T-cell (primary cell): ENCODE measurements around the gene TPSG1. TPM values are rescaled to one million over a fixed set of nuclear protein-coding genes. Genes with fewer than 3 reads are reported as not detected.

Source experiments
- ATAC-seq, 4 experiments: fragments of 200-7000 bp in 3 of 4; fragments of 150-1000 bp in 1 of 4; cut with Tn5 transposase; replicated peaks in 1 of 4; 1 replicate in 3 of 4; 2 replicates in 1 of 4; pipeline ENCODE4 v1.10.0; 2021; ENCODE audit warnings: moderate library complexity in 3 of 4, mild to moderate bottlenecking in 2 of 4, moderate number of reproducible peaks in 1 of 4
- CTCF ChIA-PET, 2 donors: fragments of 300-600 bp; sonication (Branson Sonifier 250); formaldehyde crosslinking; loops; one replicate each; lab custom pipeline; 2022; ENCODE audit warnings: antibody characterized with exemption in 2 of 2; lab: Charles Lee
- POLR2A ChIA-PET, 2 donors: fragments of 300-600 bp; sonication (Branson Sonifier 250); formaldehyde crosslinking; loops; one replicate each; lab custom pipeline; 2022; ENCODE audit warnings: antibody characterized with exemption in 2 of 2; lab: Charles Lee
- DNase-seq, 35 experiments: peaks; one replicate each; pipeline versions ENCODE4 v3.0.0 to v3.0.0-alpha.2; 2013 to 2023
- H3K27ac ChIP-seq: one replicate; pipeline ENCODE4 v1.5.1; 2013; ENCODE audit warnings: low read length
- H3K27me3 ChIP-seq, 2 experiments: replicated peaks in 1 of 2; 1 replicate in 1 of 2; 2 replicates in 1 of 2; pipeline versions ENCODE4 v1.6.1 to v1.7.0; 2013; ENCODE audit warnings: low read length in 1 of 2, mixed read lengths in 1 of 2; ENCODE audit not compliant: control insufficient read depth in 2 of 2, insufficient read depth in 2 of 2; ENCODE audit errors: extremely low read depth in 1 of 2
- H3K36me3 ChIP-seq, 2 donors: 1 replicate in 1 of 2; 2 replicates in 1 of 2; pipeline versions ENCODE4 v1.6.1 to v1.7.0; 2013; ENCODE audit warnings: low read length in 1 of 2; ENCODE audit not compliant: control insufficient read depth in 2 of 2, insufficient read depth in 1 of 2; ENCODE audit errors: extremely low read depth in 1 of 2
- H3K4me1 ChIP-seq, 2 experiments: 1 replicate in 1 of 2; 2 replicates in 1 of 2; pipeline versions ENCODE4 v1.6.1 to v1.7.0; 2013; ENCODE audit warnings: low read length in 2 of 2, mixed read lengths in 1 of 2; ENCODE audit not compliant: insufficient read depth in 2 of 2, control insufficient read depth in 1 of 2; ENCODE audit errors: extremely low read depth in 1 of 2
- H3K4me3 ChIP-seq, 2 donors: 1 replicate in 1 of 2; 2 replicates in 1 of 2; pipeline versions ENCODE4 v1.5.1 to v1.7.0; 2013; ENCODE audit warnings: mild to moderate bottlenecking in 2 of 2, low read length in 1 of 2, moderate library complexity in 1 of 2; ENCODE audit not compliant: control insufficient read depth in 1 of 2; ENCODE audit errors: extremely low read depth in 1 of 2
- H3K9me3 ChIP-seq: 2 replicates; pipeline ENCODE4 v1.7.0; 2013
- H3K27ac Mint-ChIP-seq, 2 donors: one replicate each; pipeline ENCODE4 v1.8.0; 2020 to 2021; ENCODE audit warnings: mild to moderate bottlenecking in 2 of 2, mixed read lengths in 2 of 2
- H3K27me3 Mint-ChIP-seq, 2 donors: one replicate each; pipeline ENCODE4 v1.8.0; 2021 to 2022; ENCODE audit warnings: mixed read lengths in 2 of 2
- H3K36me3 Mint-ChIP-seq: one replicate; pipeline ENCODE4 v1.8.0; 2021; ENCODE audit warnings: mixed read lengths
- H3K4me1 Mint-ChIP-seq, 3 donors: one replicate each; pipeline ENCODE4 v1.8.0; 2020 to 2022; ENCODE audit warnings: mixed read lengths in 3 of 3, mild to moderate bottlenecking in 1 of 3
- H3K4me3 Mint-ChIP-seq, 3 donors: one replicate each; pipeline ENCODE4 v1.8.0; 2020 to 2022; ENCODE audit warnings: mild to moderate bottlenecking in 3 of 3, mixed read lengths in 3 of 3, moderate library complexity in 3 of 3
- H3K9me3 Mint-ChIP-seq, 3 donors: one replicate each; pipeline ENCODE4 v1.8.0; 2020 to 2022; ENCODE audit warnings: mixed read lengths in 3 of 3
- WGBS: methylation state at CpG from one replicate; pipeline ENCODE4 v1.1.5; 2013; ENCODE audit warnings: missing lambda C conversion rate; ENCODE audit not compliant: insufficient coverage; 5-methylcytosine and 5-hydroxymethylcytosine counted together
- total RNA-seq, 35 experiments: library from RNA in 6 of 35; stranded (reverse) in 6 of 35; fragments of 120-200 nt in 1 of 35; gene quantifications; one replicate each; pipeline versions ENCODE4 v1.2.1 to v1.2.4 and lab custom pipeline; 2013 to 2026

TPSG1 gene
- total RNA-seq, 5 donors from 2014 or later (not counting 1 experiment from before 2014, with no cell fraction given) = not detected

DNA sequence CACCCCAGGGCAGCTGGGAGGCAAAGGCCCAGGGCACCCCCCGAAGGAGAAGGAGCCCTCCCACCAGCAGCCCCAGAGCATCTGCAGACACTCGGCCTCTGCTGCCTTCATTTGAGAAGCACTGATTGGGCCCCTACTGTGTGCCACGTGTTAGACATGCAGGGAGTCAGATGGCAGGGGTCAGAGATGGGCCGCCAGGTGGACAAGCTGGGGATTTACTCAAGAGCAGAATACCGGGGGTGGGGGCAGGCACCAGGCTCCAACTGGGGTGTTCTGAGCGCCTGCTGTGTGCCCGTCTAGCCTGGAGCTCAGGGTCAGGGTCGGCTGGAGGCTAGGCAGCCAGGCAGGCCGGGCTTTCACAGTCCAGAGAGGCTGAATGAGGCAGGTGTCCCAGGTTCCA lies 18.7 kb downstream of the TPSG1 start:
- 59% methylated on average over 8 of the region's 9 CpGs for WGBS
- Histone ChIP-seq H3K4me1 (peaks cover 0 to 20% of the 10 kb centered on the region in 2 experiments), H3K27me3 (peaks cover 0 to 13% of the 10 kb centered on the region in 2 experiments), H3K4me3 (no peak overlapping the region), H3K27ac (no peak overlapping the region), H3K36me3 (no peaks in the 10 kb centered on the region), H3K9me3 (no peaks in the 10 kb centered on the region)
- ChIA-PET CTCF (no interaction called here), POLR2A (no interaction called here)
- H3K4me1 Mint-ChIP-seq = peaks cover 0 to 7% (median 2%) of the 10 kb centered on the region in 3 donors
- ATAC-seq (no peak), DNase-seq (no peak)
- no peak overlapping the region for H3K4me3 Mint-ChIP-seq
- H3K27ac Mint-ChIP-seq = no peak overlapping the region
- no peaks in the 10 kb centered on the region for H3K27me3 Mint-ChIP-seq
- H3K36me3 Mint-ChIP-seq = no peaks in the 10 kb centered on the region
- H3K9me3 Mint-ChIP-seq = no peaks in the 10 kb centered on the region

DNA sequence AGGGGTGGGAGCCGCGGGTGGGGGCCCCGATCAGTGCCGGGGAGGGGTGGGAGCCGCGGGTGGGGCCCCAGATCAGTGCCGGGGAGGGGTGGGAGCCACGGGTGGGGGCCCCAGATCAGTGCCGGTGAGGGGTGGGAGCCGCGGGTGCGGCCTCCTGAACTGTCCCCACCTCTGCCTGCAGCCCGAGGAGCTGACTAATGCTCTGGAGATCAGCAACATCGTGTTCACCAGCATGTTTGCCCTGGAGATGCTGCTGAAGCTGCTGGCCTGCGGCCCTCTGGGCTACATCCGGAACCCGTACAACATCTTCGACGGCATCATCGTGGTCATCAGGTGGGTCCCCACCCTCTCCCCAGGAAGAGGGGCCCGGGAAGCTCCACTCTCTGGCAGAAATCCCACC lies 20.1 kb downstream of the TPSG1 start:
- Mint-ChIP-seq H3K36me3 (no peaks in the 10 kb centered on the region), H3K4me1 (peaks cover 0 to 7% (median 2%) of the 10 kb centered on the region in 3 donors), H3K27me3 (no peaks in the 10 kb centered on the region), H3K4me3 (no peak overlapping the region), H3K27ac (no peak overlapping the region), H3K9me3 (no peaks in the 10 kb centered on the region)
- CTCF ChIA-PET = no interaction called here
- Histone ChIP-seq H3K27ac (no peak overlapping the region), H3K27me3 (peaks cover 0 to 13% of the 10 kb centered on the region in 2 experiments), H3K36me3 (no peaks in the 10 kb centered on the region), H3K9me3 (no peaks in the 10 kb centered on the region), H3K4me3 (no peak overlapping the region), H3K4me1 (peaks cover 0 to 20% of the 10 kb centered on the region in 2 experiments)
- ATAC-seq = no peak
- POLR2A ChIA-PET = no interaction called here
- DNase-seq = no peak
- WGBS = 88% methylated on average over 15 of the region's 21 CpGs

- Mint-ChIP-seq H3K4me1 (no peaks in the 10 kb centered on the region), H3K27me3 (no peaks in the 10 kb centered on the region), H3K9me3 (no peaks in the 10 kb centered on the region), H3K4me3 (no peak overlapping the region), H3K36me3 (no peaks in the 10 kb centered on the region), H3K27ac (no peak overlapping the region)
- no peak for ATAC-seq
- POLR2A ChIA-PET = no interaction called here
- 89% methylated on average over 18 of the region's 18 CpGs for WGBS
- Histone ChIP-seq H3K4me1 (no peaks in the 10 kb centered on the region), H3K27me3 (peaks cover 0 to 18% of the 10 kb centered on the region in 2 experiments), H3K36me3 (no peaks in the 10 kb centered on the region), H3K9me3 (no peaks in the 10 kb centered on the region), H3K27ac (no peak overlapping the region), H3K4me3 (no peak overlapping the region)
- CTCF ChIA-PET = no interaction called here
- no peak for DNase-seq
Measured at GRCh38 chr16:1202274-1202673, 22.8 kb downstream of the TPSG1 start.

DNA sequence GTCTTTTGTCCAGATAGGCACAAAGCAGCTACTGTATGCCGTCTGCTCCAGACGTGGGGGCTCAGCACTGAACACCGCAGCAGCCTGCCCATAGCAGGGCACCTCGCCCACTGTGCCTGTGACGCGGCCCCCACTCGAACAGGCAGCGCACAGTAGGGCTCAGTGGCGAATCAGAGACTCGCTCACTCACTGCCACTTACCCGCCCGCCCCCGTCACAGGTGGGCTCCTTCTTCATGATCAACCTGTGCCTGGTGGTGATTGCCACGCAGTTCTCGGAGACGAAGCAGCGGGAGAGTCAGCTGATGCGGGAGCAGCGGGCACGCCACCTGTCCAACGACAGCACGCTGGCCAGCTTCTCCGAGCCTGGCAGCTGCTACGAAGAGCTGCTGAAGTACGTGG lies 23.6 kb downstream of the TPSG1 start:
- H3K9me3 ChIP-seq = no peaks in the 10 kb centered on the region
- H3K4me3 ChIP-seq = no peak overlapping the region
- ChIA-PET POLR2A (no interaction called here), CTCF (no interaction called here)
- H3K4me1 ChIP-seq = no peaks in the 10 kb centered on the region
- Mint-ChIP-seq H3K4me3 (no peak overlapping the region), H3K27me3 (no peaks in the 10 kb centered on the region), H3K27ac (no peak overlapping the region), H3K9me3 (no peaks in the 10 kb centered on the region), H3K4me1 (no peaks in the 10 kb centered on the region), H3K36me3 (no peaks in the 10 kb centered on the region)
- no peak for ATAC-seq
- DNase-seq = no peak
- H3K36me3 ChIP-seq = no peaks in the 10 kb centered on the region
- 91% methylated on average over 25 of the region's 25 CpGs for WGBS
- H3K27me3 ChIP-seq = peaks cover 0 to 24% of the 10 kb centered on the region in 2 experiments
- H3K27ac ChIP-seq = no peak overlapping the region

GRCh38 chr16:1200014-1200627 lies 24.9 kb downstream of the TPSG1 start:
- no peak overlapping the region for H3K4me3 ChIP-seq
- Mint-ChIP-seq H3K9me3 (no peaks in the 10 kb centered on the region), H3K4me1 (no peaks in the 10 kb centered on the region), H3K27ac (no peak overlapping the region), H3K4me3 (no peak overlapping the region), H3K27me3 (no peaks in the 10 kb centered on the region), H3K36me3 (no peaks in the 10 kb centered on the region)
- H3K27ac ChIP-seq = no peak overlapping the region
- H3K4me1 ChIP-seq = no peaks in the 10 kb centered on the region
- H3K36me3 ChIP-seq = no peaks in the 10 kb centered on the region
- ChIA-PET POLR2A (no interaction called here), CTCF (no interaction called here)
- H3K9me3 ChIP-seq = no peaks in the 10 kb centered on the region
- H3K27me3 ChIP-seq = peaks cover 0 to 26% of the 10 kb centered on the region in 2 experiments
- no peak for DNase-seq
- ATAC-seq = no peak
- 95% methylated on average over 31 of the region's 38 CpGs for WGBS

DNA sequence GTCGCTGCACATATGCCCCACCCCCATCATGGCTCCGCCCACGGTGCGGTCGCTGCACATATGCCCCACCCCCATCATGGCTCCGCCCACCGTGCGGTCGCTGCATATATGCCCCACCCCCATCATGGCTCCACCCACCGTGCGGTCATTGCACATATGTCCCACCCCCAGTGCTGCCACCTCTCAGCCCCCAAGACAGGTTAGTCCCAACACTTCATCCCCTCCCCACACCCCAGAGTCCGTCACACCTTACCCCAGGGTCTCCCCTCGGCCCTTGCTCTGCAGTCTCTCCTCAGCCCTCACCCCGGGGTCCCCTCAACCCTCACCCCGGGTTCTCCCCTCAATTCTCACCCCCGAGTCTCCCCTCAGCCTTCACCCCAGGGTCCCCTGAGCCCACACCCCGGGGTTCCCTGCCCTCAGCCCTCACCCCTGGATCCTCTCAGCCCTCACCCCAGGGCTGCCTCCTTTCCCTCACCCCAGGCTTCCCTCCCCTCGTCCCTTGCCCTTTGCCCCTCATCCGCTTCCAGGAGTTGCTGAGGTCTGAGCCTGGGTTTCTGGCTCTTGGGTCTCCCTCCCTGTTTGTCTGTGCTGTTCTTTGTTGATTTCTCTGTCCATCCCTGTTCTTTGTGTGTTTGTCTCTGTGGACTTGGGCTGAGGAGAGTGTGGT lies 25.6 kb downstream of the TPSG1 start:
- Histone ChIP-seq H3K4me3 (no peak overlapping the region), H3K4me1 (peaks cover 0 to 4% of the 10 kb centered on the region in 2 experiments), H3K27me3 (peaks cover 0 to 26% of the 10 kb centered on the region in 2 experiments), H3K9me3 (no peaks in the 10 kb centered on the region), H3K27ac (no peak overlapping the region), H3K36me3 (no peaks in the 10 kb centered on the region)
- WGBS = 89% methylated on average over 9 of the region's 19 CpGs
- no peak overlapping the region for H3K4me3 Mint-ChIP-seq
- ChIA-PET CTCF (no interaction called here), POLR2A (no interaction called here)
- H3K27ac Mint-ChIP-seq = no peak overlapping the region
- DNase-seq (no peak), ATAC-seq (peak in 1 of 4 experiments; percentile 22)
- H3K4me1 Mint-ChIP-seq = no peaks in the 10 kb centered on the region
- no peaks in the 10 kb centered on the region for H3K9me3 Mint-ChIP-seq
- H3K27me3 Mint-ChIP-seq = no peaks in the 10 kb centered on the region
- H3K36me3 Mint-ChIP-seq = no peaks in the 10 kb centered on the region
